Neuron (in vitro differentiated cells): Measurements from ENCODE around the gene NPAS3.

Source experiments
- H2AFZ ChIP-seq: one replicate; pipeline ENCODE4 v1.6.1; 2013; ENCODE audit warnings: low read depth, mild to moderate bottlenecking, inconsistent platforms, low read length, moderate library complexity
- H3K27me3 ChIP-seq: one replicate; pipeline ENCODE4 v1.6.1; 2013; ENCODE audit warnings: low read length; ENCODE audit not compliant: insufficient read depth
- H3K36me3 ChIP-seq: one replicate; pipeline ENCODE4 v1.6.1; 2013; ENCODE audit warnings: low read length; ENCODE audit not compliant: insufficient read depth
- H3K4me1 ChIP-seq: one replicate; pipeline ENCODE4 v1.6.1; 2013; ENCODE audit warnings: low read length; ENCODE audit not compliant: insufficient read depth
- H3K4me3 ChIP-seq: 2 replicates; pipeline ENCODE4 v1.5.1; 2013; ENCODE audit warnings: mild to moderate bottlenecking, low read length, moderate library complexity
- H3K9me3 ChIP-seq: one replicate; pipeline ENCODE4 v1.6.1; 2013; ENCODE audit warnings: low read length

NPAS3 gene

GRCh38 chr14:33454022-33454595 lies 515.4 kb downstream of the NPAS3 start:
- Histone ChIP-seq H3K36me3 (no peaks in the 10 kb centered on the region), H3K27me3 (no peaks in the 10 kb centered on the region), H3K4me1 (peaks cover 7% of the 10 kb centered on the region), H2AFZ (no peak overlapping the region), H3K4me3 (no peak overlapping the region), H3K9me3 (no peaks in the 10 kb centered on the region)

GRCh38 chr14:33454707-33455106 lies 516.0 kb downstream of the NPAS3 start:
- H3K36me3 ChIP-seq: no peaks in the 10 kb centered on the region
- no peaks in the 10 kb centered on the region for H3K9me3 ChIP-seq
- no peak overlapping the region for H2AFZ ChIP-seq
- peaks cover 7% of the 10 kb centered on the region for H3K4me1 ChIP-seq
- H3K4me3 ChIP-seq: no peak overlapping the region
- no peaks in the 10 kb centered on the region for H3K27me3 ChIP-seq

- H2AFZ ChIP-seq: no peak overlapping the region
- H3K4me3 ChIP-seq: no peak overlapping the region
- H3K36me3 ChIP-seq: no peaks in the 10 kb centered on the region
- no peaks in the 10 kb centered on the region for H3K9me3 ChIP-seq
- no peaks in the 10 kb centered on the region for H3K27me3 ChIP-seq
- peaks cover 7% of the 10 kb centered on the region for H3K4me1 ChIP-seq
These were observed 517.1 kb downstream of the NPAS3 start for GRCh38 chr14:33455654-33456345.

- no peaks in the 10 kb centered on the region for H3K27me3 ChIP-seq
- no peak overlapping the region for H2AFZ ChIP-seq
- H3K36me3 ChIP-seq: no peaks in the 10 kb centered on the region
- no peak overlapping the region for H3K4me3 ChIP-seq
- H3K9me3 ChIP-seq: no peaks in the 10 kb centered on the region
- H3K4me1 ChIP-seq: peaks cover 7% of the 10 kb centered on the region
These were observed 518.3 kb downstream of the NPAS3 start for GRCh38 chr14:33457021-33457420.

GRCh38 chr14:33457617-33458016 lies 518.9 kb downstream of the NPAS3 start:
- no peaks in the 10 kb centered on the region for H3K9me3 ChIP-seq
- H2AFZ ChIP-seq: no peak overlapping the region
- no peak overlapping the region for H3K4me3 ChIP-seq
- no peaks in the 10 kb centered on the region for H3K27me3 ChIP-seq
- no peaks in the 10 kb centered on the region for H3K36me3 ChIP-seq
- H3K4me1 ChIP-seq: peaks cover 7% of the 10 kb centered on the region

GRCh38 chr14:33460164-33460563 lies 521.5 kb downstream of the NPAS3 start:
- H3K27me3 ChIP-seq: no peaks in the 10 kb centered on the region
- H3K4me3 ChIP-seq: no peak overlapping the region
- no peaks in the 10 kb centered on the region for H3K9me3 ChIP-seq
- H2AFZ ChIP-seq: no peak overlapping the region
- H3K4me1 ChIP-seq: no peaks in the 10 kb centered on the region
- H3K36me3 ChIP-seq: no peaks in the 10 kb centered on the region

- no peak overlapping the region for H3K4me3 ChIP-seq
- no peaks in the 10 kb centered on the region for H3K36me3 ChIP-seq
- H3K4me1 ChIP-seq: no peaks in the 10 kb centered on the region
- no peaks in the 10 kb centered on the region for H3K9me3 ChIP-seq
- no peaks in the 10 kb centered on the region for H3K27me3 ChIP-seq
- H2AFZ ChIP-seq: no peak overlapping the region
These were observed 522.4 kb downstream of the NPAS3 start for GRCh38 chr14:33461036-33461435.

- Histone ChIP-seq H3K4me1 (peaks cover 7% of the 10 kb centered on the region), H3K9me3 (no peaks in the 10 kb centered on the region), H3K4me3 (no peak overlapping the region), H2AFZ (no peak overlapping the region), H3K36me3 (no peaks in the 10 kb centered on the region), H3K27me3 (no peaks in the 10 kb centered on the region)
These were observed 525.1 kb downstream of the NPAS3 start for GRCh38 chr14:33463731-33464130.

GRCh38 chr14:33464254-33464962 lies 525.7 kb downstream of the NPAS3 start:
- Histone ChIP-seq H3K4me3 (no peak overlapping the region), H3K9me3 (no peaks in the 10 kb centered on the region), H3K4me1 (peaks cover 7% of the 10 kb centered on the region), H3K36me3 (no peaks in the 10 kb centered on the region), H2AFZ (no peak overlapping the region), H3K27me3 (no peaks in the 10 kb centered on the region)

GRCh38 chr14:33465846-33466700 lies 527.4 kb downstream of the NPAS3 start:
- Histone ChIP-seq H3K36me3 (no peaks in the 10 kb centered on the region), H2AFZ (no peak overlapping the region), H3K9me3 (no peaks in the 10 kb centered on the region), H3K27me3 (no peaks in the 10 kb centered on the region), H3K4me1 (peaks cover 7% of the 10 kb centered on the region), H3K4me3 (no peak overlapping the region)

- no peak overlapping the region for H2AFZ ChIP-seq
- H3K36me3 ChIP-seq: no peaks in the 10 kb centered on the region
These were observed 529.3 kb downstream of the NPAS3 start for GRCh38 chr14:33467971-33468370.

GRCh38 chr14:33469898-33470297 lies 531.2 kb downstream of the NPAS3 start:
- H3K9me3 ChIP-seq: no peaks in the 10 kb centered on the region
- no peak overlapping the region for H2AFZ ChIP-seq
- peaks cover 8% of the 10 kb centered on the region for H3K4me1 ChIP-seq
- H3K27me3 ChIP-seq: no peaks in the 10 kb centered on the region
- no peaks in the 10 kb centered on the region for H3K36me3 ChIP-seq
- no peak overlapping the region for H3K4me3 ChIP-seq

More at GRCh38 chr14:33467971-33468370, 529.3 kb downstream of the NPAS3 start:
- Histone ChIP-seq H3K27me3 (no peaks in the 10 kb centered on the region), H3K4me1 (peaks cover 7% of the 10 kb centered on the region), H3K9me3 (no peaks in the 10 kb centered on the region), H3K4me3 (no peak overlapping the region)

- Histone ChIP-seq H3K4me1 (peaks cover 18% of the 10 kb centered on the region), H2AFZ (no peak overlapping the region), H3K36me3 (no peaks in the 10 kb centered on the region), H3K9me3 (no peaks in the 10 kb centered on the region), H3K27me3 (no peaks in the 10 kb centered on the region), H3K4me3 (no peak overlapping the region)
These were observed 533.1 kb downstream of the NPAS3 start for GRCh38 chr14:33471776-33472175.
